ENCODE results near the gene MERTK. TPM values are rescaled to one million over a fixed set of nuclear protein-coding genes. Genes with fewer than 3 reads are reported as not detected.

Gene MERTK
- total and polyA plus RNA-seq, 10 of the 15 experiments (the other 5 are each of a cell fraction or from before 2014, with no cell fraction given) = 0.13 to 30.6 (median 0.50) TPM

DNA sequence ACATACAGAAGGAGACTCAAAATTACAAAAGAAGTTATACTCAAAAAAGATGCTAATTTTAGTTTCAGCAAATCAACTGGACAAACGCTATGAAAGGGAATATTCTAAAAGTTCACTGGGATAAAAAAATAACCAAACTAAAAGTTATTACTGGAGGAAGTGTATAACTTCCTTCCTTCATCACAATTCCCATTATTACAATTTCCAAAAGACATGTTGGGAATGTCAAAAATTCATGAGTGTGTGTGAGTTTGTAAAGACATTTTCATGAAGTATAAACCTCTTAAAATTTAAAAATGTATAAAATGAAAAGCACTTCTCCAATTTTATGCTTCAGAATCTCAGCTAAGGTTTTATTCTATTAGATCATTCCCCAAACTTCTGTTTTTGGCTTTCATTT is 67.8 kb downstream of the MERTK start (continued):
- TF ChIP-seq, protein P1, sequence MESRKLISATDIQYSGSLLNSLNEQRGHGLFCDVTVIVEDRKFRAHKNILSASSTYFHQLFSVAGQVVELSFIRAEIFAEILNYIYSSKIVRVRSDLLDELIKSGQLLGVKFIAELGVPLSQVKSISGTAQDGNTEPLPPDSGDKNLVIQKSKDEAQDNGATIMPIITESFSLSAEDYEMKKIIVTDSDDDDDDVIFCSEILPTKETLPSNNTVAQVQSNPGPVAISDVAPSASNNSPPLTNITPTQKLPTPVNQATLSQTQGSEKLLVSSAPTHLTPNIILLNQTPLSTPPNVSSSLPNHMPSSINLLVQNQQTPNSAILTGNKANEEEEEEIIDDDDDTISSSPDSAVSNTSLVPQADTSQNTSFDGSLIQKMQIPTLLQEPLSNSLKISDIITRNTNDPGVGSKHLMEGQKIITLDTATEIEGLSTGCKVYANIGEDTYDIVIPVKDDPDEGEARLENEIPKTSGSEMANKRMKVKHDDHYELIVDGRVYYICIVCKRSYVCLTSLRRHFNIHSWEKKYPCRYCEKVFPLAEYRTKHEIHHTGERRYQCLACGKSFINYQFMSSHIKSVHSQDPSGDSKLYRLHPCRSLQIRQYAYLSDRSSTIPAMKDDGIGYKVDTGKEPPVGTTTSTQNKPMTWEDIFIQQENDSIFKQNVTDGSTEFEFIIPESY (IDR thresholded peaks at IDR 0.05) = no peak
- no peak for TF ChIP-seq GATAD2B (conservative IDR thresholded peaks at IDR 0.05; ENCODE audit: low read depth)

DNA sequence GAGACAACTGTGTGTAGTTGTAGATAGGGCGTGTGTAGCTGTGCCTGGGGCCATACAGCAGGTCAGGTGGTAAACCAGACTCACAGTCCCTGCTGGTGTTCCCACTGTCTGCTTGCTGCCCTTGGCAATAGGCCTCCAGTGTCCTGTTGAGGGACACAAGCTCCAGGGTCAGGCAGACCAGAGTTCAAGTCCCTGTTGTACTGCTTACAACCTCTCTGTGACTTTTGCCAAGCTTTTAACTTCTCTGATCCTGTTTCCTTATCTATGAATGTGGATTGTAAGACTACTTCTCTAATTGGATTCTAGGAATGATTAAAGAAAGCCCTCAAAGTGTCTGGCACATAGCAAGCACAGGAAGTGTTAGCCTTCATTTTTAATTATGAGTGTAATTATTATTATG is 68.6 kb downstream of the MERTK start:
- in situ Hi-C loops (cut with MboI) = no loop called here
- H3K4me1 ChIP-seq (ENCODE audit: control insufficient read depth, insufficient read depth, low read length) = no peaks in the 10 kb centered on the region
- no peaks in the 10 kb centered on the region for H3K79me2 ChIP-seq (ENCODE audit: control insufficient read depth, insufficient read depth, low read length)
- intact Hi-C loops (cut with micrococcal nuclease; ENCODE audit: unreplicated experiment) = no loop called here
- no peak overlapping the region for H3K4me2 ChIP-seq (ENCODE audit: control insufficient read depth, insufficient read depth)
- no peaks in the 10 kb centered on the region for H3K9me3 ChIP-seq (replicated peaks; ENCODE audit: control insufficient read depth, insufficient read depth, low read length)
- ChIA-PET RAD21 (ENCODE audit: unreplicated experiment) (no interaction called here), SMC1A (ENCODE audit: uncharacterized antibody, unreplicated experiment) (interaction anchor here (1.4 kb wide), 1 partner anchor 12 kb away, joined by 4 read pairs; no protein-coding TSS in a partner anchor), POLR2A (no interaction called here), CTCF (interaction anchor here (1.0 kb wide), 1 partner anchor 10 kb away, joined by 3 read pairs; no protein-coding TSS in a partner anchor)
- H3K9ac ChIP-seq (ENCODE audit: control insufficient read depth, insufficient read depth, low read length) = no peak overlapping the region
- H3K4me3 ChIP-seq = no peak overlapping the region
- H3K27me3 ChIP-seq (replicated peaks in 1 of 2; ENCODE audit: control insufficient read depth in 2 of 2, insufficient read depth in 2 of 2, low read length in 1 of 2) = no peaks in the 10 kb centered on the region
- no peaks in the 10 kb centered on the region for H4K20me1 ChIP-seq (ENCODE audit: control insufficient read depth, insufficient read depth)
- ATAC-seq (no peak), DNase-seq (ENCODE audit: low read depth, low spot score) (no peak), FAIRE-seq (no peak)
- no peak overlapping the region for H2AFZ ChIP-seq (ENCODE audit: control insufficient read depth, low read depth, low read length)
- no peak overlapping the region for H3K27ac ChIP-seq (ENCODE audit: control insufficient read depth, insufficient read depth)
- H3K36me3 ChIP-seq (ENCODE audit: control insufficient read depth in 2 of 2, insufficient read depth in 2 of 2, low read length in 1 of 2) = no peaks in the 10 kb centered on the region
- BruUV-seq (replicated peaks) = no TSS peak
- 20% methylated on average over 1 of the region's 1 CpG for WGBS (ENCODE audit: insufficient coverage, insufficient replicate concordance, low lambda C conversion rate, missing lambda C conversion rate)
- TF ChIP-seq TBL1XR1 (IDR thresholded peaks at IDR 0.05; ENCODE audit: low read depth, low read length) = no peak
- TF ChIP-seq BCL11A (IDR thresholded peaks at IDR 0.05; ENCODE audit: low read depth, low read length) = no peak
- TF ChIP-seq NFYA (IDR thresholded peaks at IDR 0.05; ENCODE audit: borderline replicate concordance, low read depth, low read length) = no peak
- no peak for TF ChIP-seq FOXK2 (IDR thresholded peaks at IDR 0.05)
- no peak for TF ChIP-seq FOXM1 (IDR thresholded peaks at IDR 0.05; ENCODE audit: low read depth, low read length)
- TF ChIP-seq, protein P2, sequence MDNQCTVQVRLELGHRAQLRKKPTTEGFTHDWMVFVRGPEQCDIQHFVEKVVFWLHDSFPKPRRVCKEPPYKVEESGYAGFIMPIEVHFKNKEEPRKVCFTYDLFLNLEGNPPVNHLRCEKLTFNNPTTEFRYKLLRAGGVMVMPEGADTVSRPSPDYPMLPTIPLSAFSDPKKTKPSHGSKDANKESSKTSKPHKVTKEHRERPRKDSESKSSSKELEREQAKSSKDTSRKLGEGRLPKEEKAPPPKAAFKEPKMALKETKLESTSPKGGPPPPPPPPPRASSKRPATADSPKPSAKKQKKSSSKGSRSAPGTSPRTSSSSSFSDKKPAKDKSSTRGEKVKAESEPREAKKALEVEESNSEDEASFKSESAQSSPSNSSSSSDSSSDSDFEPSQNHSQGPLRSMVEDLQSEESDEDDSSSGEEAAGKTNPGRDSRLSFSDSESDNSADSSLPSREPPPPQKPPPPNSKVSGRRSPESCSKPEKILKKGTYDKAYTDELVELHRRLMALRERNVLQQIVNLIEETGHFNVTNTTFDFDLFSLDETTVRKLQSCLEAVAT (IDR thresholded peaks at IDR 0.05) = no peak
- no peak for TF ChIP-seq NBN (IDR thresholded peaks at IDR 0.05)
- TF ChIP-seq PAX5 (IDR thresholded peaks at IDR 0.05; ENCODE audit: borderline replicate concordance, low read depth, low read length) = no peak
- TF ChIP-seq, protein P3, sequence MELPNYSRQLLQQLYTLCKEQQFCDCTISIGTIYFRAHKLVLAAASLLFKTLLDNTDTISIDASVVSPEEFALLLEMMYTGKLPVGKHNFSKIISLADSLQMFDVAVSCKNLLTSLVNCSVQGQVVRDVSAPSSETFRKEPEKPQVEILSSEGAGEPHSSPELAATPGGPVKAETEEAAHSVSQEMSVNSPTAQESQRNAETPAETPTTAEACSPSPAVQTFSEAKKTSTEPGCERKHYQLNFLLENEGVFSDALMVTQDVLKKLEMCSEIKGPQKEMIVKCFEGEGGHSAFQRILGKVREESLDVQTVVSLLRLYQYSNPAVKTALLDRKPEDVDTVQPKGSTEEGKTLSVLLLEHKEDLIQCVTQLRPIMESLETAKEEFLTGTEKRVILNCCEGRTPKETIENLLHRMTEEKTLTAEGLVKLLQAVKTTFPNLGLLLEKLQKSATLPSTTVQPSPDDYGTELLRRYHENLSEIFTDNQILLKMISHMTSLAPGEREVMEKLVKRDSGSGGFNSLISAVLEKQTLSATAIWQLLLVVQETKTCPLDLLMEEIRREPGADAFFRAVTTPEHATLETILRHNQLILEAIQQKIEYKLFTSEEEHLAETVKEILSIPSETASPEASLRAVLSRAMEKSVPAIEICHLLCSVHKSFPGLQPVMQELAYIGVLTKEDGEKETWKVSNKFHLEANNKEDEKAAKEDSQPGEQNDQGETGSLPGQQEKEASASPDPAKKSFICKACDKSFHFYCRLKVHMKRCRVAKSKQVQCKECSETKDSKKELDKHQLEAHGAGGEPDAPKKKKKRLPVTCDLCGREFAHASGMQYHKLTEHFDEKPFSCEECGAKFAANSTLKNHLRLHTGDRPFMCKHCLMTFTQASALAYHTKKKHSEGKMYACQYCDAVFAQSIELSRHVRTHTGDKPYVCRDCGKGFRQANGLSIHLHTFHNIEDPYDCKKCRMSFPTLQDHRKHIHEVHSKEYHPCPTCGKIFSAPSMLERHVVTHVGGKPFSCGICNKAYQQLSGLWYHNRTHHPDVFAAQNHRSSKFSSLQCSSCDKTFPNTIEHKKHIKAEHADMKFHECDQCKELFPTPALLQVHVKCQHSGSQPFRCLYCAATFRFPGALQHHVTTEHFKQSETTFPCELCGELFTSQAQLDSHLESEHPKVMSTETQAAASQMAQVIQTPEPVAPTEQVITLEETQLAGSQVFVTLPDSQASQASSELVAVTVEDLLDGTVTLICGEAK (IDR thresholded peaks at IDR 0.05; ENCODE audit: borderline replicate concordance) = no peak
- TF ChIP-seq, protein P4, sequence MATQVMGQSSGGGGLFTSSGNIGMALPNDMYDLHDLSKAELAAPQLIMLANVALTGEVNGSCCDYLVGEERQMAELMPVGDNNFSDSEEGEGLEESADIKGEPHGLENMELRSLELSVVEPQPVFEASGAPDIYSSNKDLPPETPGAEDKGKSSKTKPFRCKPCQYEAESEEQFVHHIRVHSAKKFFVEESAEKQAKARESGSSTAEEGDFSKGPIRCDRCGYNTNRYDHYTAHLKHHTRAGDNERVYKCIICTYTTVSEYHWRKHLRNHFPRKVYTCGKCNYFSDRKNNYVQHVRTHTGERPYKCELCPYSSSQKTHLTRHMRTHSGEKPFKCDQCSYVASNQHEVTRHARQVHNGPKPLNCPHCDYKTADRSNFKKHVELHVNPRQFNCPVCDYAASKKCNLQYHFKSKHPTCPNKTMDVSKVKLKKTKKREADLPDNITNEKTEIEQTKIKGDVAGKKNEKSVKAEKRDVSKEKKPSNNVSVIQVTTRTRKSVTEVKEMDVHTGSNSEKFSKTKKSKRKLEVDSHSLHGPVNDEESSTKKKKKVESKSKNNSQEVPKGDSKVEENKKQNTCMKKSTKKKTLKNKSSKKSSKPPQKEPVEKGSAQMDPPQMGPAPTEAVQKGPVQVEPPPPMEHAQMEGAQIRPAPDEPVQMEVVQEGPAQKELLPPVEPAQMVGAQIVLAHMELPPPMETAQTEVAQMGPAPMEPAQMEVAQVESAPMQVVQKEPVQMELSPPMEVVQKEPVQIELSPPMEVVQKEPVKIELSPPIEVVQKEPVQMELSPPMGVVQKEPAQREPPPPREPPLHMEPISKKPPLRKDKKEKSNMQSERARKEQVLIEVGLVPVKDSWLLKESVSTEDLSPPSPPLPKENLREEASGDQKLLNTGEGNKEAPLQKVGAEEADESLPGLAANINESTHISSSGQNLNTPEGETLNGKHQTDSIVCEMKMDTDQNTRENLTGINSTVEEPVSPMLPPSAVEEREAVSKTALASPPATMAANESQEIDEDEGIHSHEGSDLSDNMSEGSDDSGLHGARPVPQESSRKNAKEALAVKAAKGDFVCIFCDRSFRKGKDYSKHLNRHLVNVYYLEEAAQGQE (IDR thresholded peaks at IDR 0.05; ENCODE audit: low read depth, low read length) = no peak

Data from GM12878 (cell line).